Mammary epithelial cell (primary cell): ENCODE results near the gene GRWD1.

ENCODE experiments used
- EZH2 ChIP-seq: IDR thresholded peaks from 2 replicates; pipeline ENCODE4 v1.6.1; 2012; ENCODE audit warnings: low read length, inconsistent platforms, borderline replicate concordance
- TF ChIP-seq, protein P1 (sequence below), 2 donors: IDR thresholded peaks in 1 of 2; conservative IDR thresholded peaks in 1 of 2; 2 replicates each; pipeline ENCODE4 v1.5.1; 2011 to 2012; ENCODE audit warnings: inconsistent platforms in 2 of 2, low read length in 2 of 2, mild to moderate bottlenecking in 2 of 2, control low read depth in 1 of 2, low read depth in 1 of 2; ENCODE audit not compliant: insufficient read depth in 1 of 2; ENCODE audit errors: extremely low read depth in 1 of 2

DNA sequence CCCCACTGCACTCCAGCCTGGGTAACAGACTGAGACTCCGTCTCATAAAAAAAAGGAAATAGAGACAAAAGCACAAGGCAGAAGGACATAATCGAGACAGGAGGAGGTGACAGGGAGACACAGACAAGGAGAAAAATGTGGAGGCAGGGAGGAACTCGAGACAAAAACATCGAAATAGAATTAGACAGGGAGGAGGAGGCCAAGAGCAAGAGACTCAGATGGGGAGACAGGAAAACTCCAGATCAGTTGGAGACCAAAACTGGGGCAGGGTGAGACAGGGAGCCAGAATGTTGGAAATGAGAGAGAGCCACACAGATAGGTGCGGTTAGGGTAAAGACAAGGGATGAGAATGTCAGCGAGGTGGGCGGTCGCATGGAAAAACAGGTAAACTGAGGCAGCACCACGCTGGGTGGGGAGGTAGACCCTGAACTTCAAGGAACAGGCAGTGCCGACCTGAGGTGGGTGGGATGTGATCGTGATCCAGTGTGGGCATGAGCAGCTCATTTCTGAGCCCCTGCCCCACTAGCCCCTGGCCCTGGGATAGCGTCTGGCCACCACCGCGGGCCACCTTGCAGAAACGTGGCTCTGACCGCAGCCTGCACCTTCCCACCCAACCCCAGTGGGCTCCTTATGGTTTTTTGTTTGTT lies 38.6 kb downstream of the GRWD1 start:
- TF ChIP-seq, protein P1, sequence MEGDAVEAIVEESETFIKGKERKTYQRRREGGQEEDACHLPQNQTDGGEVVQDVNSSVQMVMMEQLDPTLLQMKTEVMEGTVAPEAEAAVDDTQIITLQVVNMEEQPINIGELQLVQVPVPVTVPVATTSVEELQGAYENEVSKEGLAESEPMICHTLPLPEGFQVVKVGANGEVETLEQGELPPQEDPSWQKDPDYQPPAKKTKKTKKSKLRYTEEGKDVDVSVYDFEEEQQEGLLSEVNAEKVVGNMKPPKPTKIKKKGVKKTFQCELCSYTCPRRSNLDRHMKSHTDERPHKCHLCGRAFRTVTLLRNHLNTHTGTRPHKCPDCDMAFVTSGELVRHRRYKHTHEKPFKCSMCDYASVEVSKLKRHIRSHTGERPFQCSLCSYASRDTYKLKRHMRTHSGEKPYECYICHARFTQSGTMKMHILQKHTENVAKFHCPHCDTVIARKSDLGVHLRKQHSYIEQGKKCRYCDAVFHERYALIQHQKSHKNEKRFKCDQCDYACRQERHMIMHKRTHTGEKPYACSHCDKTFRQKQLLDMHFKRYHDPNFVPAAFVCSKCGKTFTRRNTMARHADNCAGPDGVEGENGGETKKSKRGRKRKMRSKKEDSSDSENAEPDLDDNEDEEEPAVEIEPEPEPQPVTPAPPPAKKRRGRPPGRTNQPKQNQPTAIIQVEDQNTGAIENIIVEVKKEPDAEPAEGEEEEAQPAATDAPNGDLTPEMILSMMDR (conservative IDR thresholded peaks at IDR 0.05 in 1 of 2, IDR thresholded peaks at IDR 0.05 in 1 of 2; ENCODE audit: extremely low read depth in 1 of 2, insufficient read depth in 1 of 2, low read depth in 1 of 2, low read length in 2 of 2) = no peak
- TF ChIP-seq EZH2 = no peak
